B cell (primary cell): Measurements from ENCODE around the gene SPEM2. TPM values are rescaled to one million over a fixed set of nuclear protein-coding genes. Genes with fewer than 3 reads are reported as not detected.

ENCODE experiments used
- ATAC-seq: fragments of 200-7000 bp; cut with Tn5 transposase; one replicate; pipeline ENCODE4 v1.10.0; 2021; ENCODE audit warnings: low read depth, mild to moderate bottlenecking, moderate number of reproducible peaks, moderate library complexity
- CTCF ChIA-PET: fragments of 350-600 bp; sonication (Branson Sonifier 250); formaldehyde crosslinking; loops from one replicate; lab custom pipeline; 2021; ENCODE audit warnings: antibody characterized with exemption, inconsistent platforms; lab: Charles Lee
- POLR2A ChIA-PET: fragments of 350-600 bp; sonication (Branson Sonifier 250); formaldehyde crosslinking; loops from one replicate; lab custom pipeline; 2021; ENCODE audit warnings: antibody characterized with exemption; lab: Charles Lee
- DNase-seq: peaks from one replicate; pipeline ENCODE4 v3.0.0; 2013
- H2AFZ ChIP-seq: 2 replicates; pipeline ENCODE4 v1.6.1; 2012; ENCODE audit warnings: mild to moderate bottlenecking, low read depth, low read length; ENCODE audit not compliant: insufficient read depth, poor library complexity, severe bottlenecking
- H3K27ac ChIP-seq, 2 donors: 1 replicate in 1 of 2; 2 replicates in 1 of 2; pipeline ENCODE4 v1.5.1; 2012 to 2013; ENCODE audit warnings: low read length in 2 of 2, mild to moderate bottlenecking in 2 of 2, moderate library complexity in 1 of 2
- H3K27me3 ChIP-seq, 4 experiments: fragments of 200-600 bp in 1 of 4; sonication (generic) in 1 of 4; replicated peaks in 1 of 4; 1 replicate in 2 of 4; 2 replicates in 2 of 4; pipeline versions ENCODE4 v1.6.1 to v1.7.0; 2013 to 2016; ENCODE audit warnings: low read length in 3 of 4, mild to moderate bottlenecking in 2 of 4, mixed read lengths in 1 of 4, moderate library complexity in 1 of 4; ENCODE audit not compliant: insufficient read depth in 4 of 4, control insufficient read depth in 3 of 4; ENCODE audit errors: control extremely low read depth in 1 of 4
- H3K36me3 ChIP-seq, 2 experiments: replicated peaks in 1 of 2; 1 replicate in 1 of 2; 2 replicates in 1 of 2; pipeline versions ENCODE4 v1.6.1 to v1.7.1; 2013; ENCODE audit warnings: low read length in 1 of 2; ENCODE audit not compliant: insufficient read depth in 2 of 2, control insufficient read depth in 1 of 2; ENCODE audit errors: control extremely low read depth in 1 of 2, extremely low read depth in 1 of 2
- H3K4me1 ChIP-seq, 2 donors: fragments of 200-600 bp in 1 of 2; sonication (generic) in 1 of 2; 1 replicate in 1 of 2; 2 replicates in 1 of 2; pipeline versions ENCODE4 v1.5.1 to v1.6.1; 2013 to 2017; ENCODE audit warnings: low read length in 2 of 2; ENCODE audit not compliant: control insufficient read depth in 2 of 2, insufficient read depth in 2 of 2
- H3K4me2 ChIP-seq: replicated peaks from 2 replicates; pipeline ENCODE3; 2012; ENCODE audit warnings: mild to moderate bottlenecking, low read depth, low read length; ENCODE audit not compliant: poor library complexity, severe bottlenecking
- H3K4me3 ChIP-seq, 5 experiments: fragments of 200-600 bp in 1 of 5; sonication (generic) in 1 of 5; 1 replicate in 3 of 5; 2 replicates in 2 of 5; pipeline versions ENCODE4 v1.5.1 to v1.7.0; 2011 to 2016; ENCODE audit warnings: low read length in 4 of 5, mild to moderate bottlenecking in 4 of 5, low read depth in 2 of 5, control low read depth in 1 of 5, moderate library complexity in 1 of 5; ENCODE audit not compliant: insufficient read depth in 1 of 5; ENCODE audit errors: control extremely low read depth in 1 of 5, extremely low read depth in 1 of 5
- H3K79me2 ChIP-seq: fragments of 200-600 bp; sonication (generic); one replicate; pipeline ENCODE4 v1.6.0; 2016; ENCODE audit warnings: low read length; ENCODE audit not compliant: control insufficient read depth, insufficient read depth
- H3K9ac ChIP-seq: fragments of 200-600 bp; sonication (generic); 2 replicates; pipeline ENCODE4 v1.6.1; 2017; ENCODE audit warnings: mild to moderate bottlenecking, low read length, moderate library complexity
- H3K9me3 ChIP-seq, 3 donors: one replicate each; pipeline versions ENCODE4 v1.6.1 to v1.7.1; 2013; ENCODE audit warnings: low read length in 2 of 3; ENCODE audit not compliant: control insufficient read depth in 2 of 3, insufficient read depth in 1 of 3; ENCODE audit errors: control extremely low read depth in 1 of 3
- H4K20me1 ChIP-seq: 2 replicates; pipeline ENCODE4 v1.6.0; 2012; ENCODE audit warnings: mild to moderate bottlenecking, low read length; ENCODE audit not compliant: insufficient read depth, control insufficient read depth, poor library complexity, severe bottlenecking
- H3K27ac Mint-ChIP-seq: one replicate; pipeline ENCODE4 v1.8.0; 2021; ENCODE audit warnings: mixed read lengths
- H3K27me3 Mint-ChIP-seq: one replicate; pipeline ENCODE4 v1.8.0; 2021; ENCODE audit warnings: mixed read lengths
- H3K4me1 Mint-ChIP-seq: one replicate; pipeline ENCODE4 v1.8.0; 2021; ENCODE audit warnings: mixed read lengths
- H3K4me3 Mint-ChIP-seq: one replicate; pipeline ENCODE4 v1.8.0; 2021; ENCODE audit warnings: mixed read lengths
- H3K9me3 Mint-ChIP-seq: one replicate; pipeline ENCODE4 v1.8.0; 2022; ENCODE audit warnings: mixed read lengths; ENCODE audit not compliant: insufficient read depth
- CTCF ChIP-seq: fragments of 200-600 bp; IDR thresholded peaks from one replicate; pipeline ENCODE4 v1.8.0; 2022; ENCODE audit warnings: antibody characterized with exemption, mild to moderate bottlenecking
- EZH2 ChIP-seq: IDR thresholded peaks from 2 replicates; pipeline ENCODE4 v1.6.1; 2012; ENCODE audit warnings: borderline replicate concordance, low read depth, mild to moderate bottlenecking, moderate library complexity, low read length; ENCODE audit not compliant: insufficient read depth, poor library complexity, severe bottlenecking
- WGBS: methylation state at CpG from one replicate; pipeline ENCODE4 v1.1.5; 2013; ENCODE audit warnings: missing lambda C conversion rate; ENCODE audit not compliant: insufficient coverage; 5-methylcytosine and 5-hydroxymethylcytosine counted together
- intact Hi-C: fragments of 100-400 bp; cut with micrococcal nuclease; formaldehyde crosslinking; loops from one replicate; pipeline ENCODE4 v1.10.0; 2022
- polyA plus RNA-seq: library from polyadenylated mRNA; depleted of rRNA; stranded (reverse); fragments of >200 nt; gene quantifications from 2 replicates; pipeline ENCODE4 v1.2.3, GENCODE V29; 2012
- total RNA-seq, 2 donors: library from RNA; stranded (reverse); fragments of 120-200 nt in 1 of 2; gene quantifications; 1 replicate in 1 of 2; 2 replicates in 1 of 2; pipeline versions ENCODE4 v1.2.3 to v1.2.4, GENCODE V29; 2013 to 2022

Gene SPEM2
- total and polyA plus RNA-seq, 2 donors (not counting 1 experiment from before 2014, with no cell fraction given), result not detected

GRCh38 chr17:7382901-7383300 is 42.5 kb upstream of the SPEM2 start:
- 97% methylated on average over 10 of the region's 10 CpGs for WGBS
- Histone ChIP-seq H3K4me1 (peaks cover 19% of the 10 kb centered on the region in 2 donors), H3K36me3 (no peaks in the 10 kb centered on the region), H3K9me3 (peaks cover 2 to 19% (median 2%) of the 10 kb centered on the region in 3 donors), H3K4me3 (no peak overlapping the region), H4K20me1 (no peaks in the 10 kb centered on the region), H3K79me2 (no peaks in the 10 kb centered on the region), H3K27me3 (peaks cover 0 to 43% (median 14%) of the 10 kb centered on the region in 4 experiments), H3K9ac (no peak overlapping the region), H3K27ac (no peak overlapping the region), H3K4me2 (no peak overlapping the region), H2AFZ (no peak overlapping the region)
- ATAC-seq, result no peak
- Mint-ChIP-seq H3K27me3 (peaks cover 32% of the 10 kb centered on the region), H3K9me3 (no peaks in the 10 kb centered on the region), H3K4me3 (peak overlapping the region; percentile 26), H3K4me1 (peaks cover 14% of the 10 kb centered on the region), H3K27ac (no peak overlapping the region)
- CTCF ChIA-PET, result interaction anchor here (0.6 to 1.7 kb wide), 2 partner anchors 54 to 70 kb away, joined by 4 read pairs; no protein-coding TSS in a partner anchor
- DNase-seq, result peak; percentile 10
- TF ChIP-seq EZH2 (no peak), CTCF (no peak)
- intact Hi-C loops, result no loop called here
- POLR2A ChIA-PET, result no interaction called here

GRCh38 chr17:7383371-7383741 is 42.1 kb upstream of the SPEM2 start:
- peaks cover 32% of the 10 kb centered on the region for H3K27me3 Mint-ChIP-seq
- peak overlapping the region; percentile 89 for H3K4me3 Mint-ChIP-seq
- no peak overlapping the region for H3K27ac ChIP-seq
- no peak overlapping the region for H3K27ac Mint-ChIP-seq
- peak overlapping the region in 4 of 5 experiments; percentile 70 to 78 (median 76) for H3K4me3 ChIP-seq
- ChIA-PET POLR2A (interaction anchor here (0.5 to 0.8 kb wide), 2 partner anchors 303 to 864 kb away, joined by 3 to 4 read pairs; partner anchors contain the start of gene CTC1), CTCF (interaction anchor here (1.4 to 1.7 kb wide), 2 partner anchors 19 to 53 kb away, joined by 4 read pairs; no protein-coding TSS in a partner anchor)
- peak overlapping the region; percentile 88 for H3K4me2 ChIP-seq
- no peak for ATAC-seq
- H3K9me3 ChIP-seq, result peaks cover 2 to 19% (median 2%) of the 10 kb centered on the region in 3 donors
- peak overlapping the region; percentile 79 for H3K9ac ChIP-seq
- intact Hi-C loops, result no loop called here
- H3K36me3 ChIP-seq, result no peaks in the 10 kb centered on the region
- H3K79me2 ChIP-seq, result no peaks in the 10 kb centered on the region
- TF ChIP-seq EZH2, result no peak
- TF ChIP-seq CTCF, result no peak
- H3K9me3 Mint-ChIP-seq, result no peaks in the 10 kb centered on the region
- peaks cover 19% of the 10 kb centered on the region in 2 donors for H3K4me1 ChIP-seq
- DNase-seq, result no peak
- peaks cover 14% of the 10 kb centered on the region for H3K4me1 Mint-ChIP-seq
- peaks cover 0 to 43% (median 14%) of the 10 kb centered on the region in 4 experiments for H3K27me3 ChIP-seq
- H4K20me1 ChIP-seq, result no peaks in the 10 kb centered on the region
- H2AFZ ChIP-seq, result peak overlapping the region; percentile 94
- WGBS, result 93% methylated on average over 11 of the region's 11 CpGs
